GM21390 (cell line): ENCODE results near the gene C1orf159.

Experiments used
- ATAC-seq: cut with Tn5 transposase; IDR thresholded peaks from one replicate; pipeline ENCODE4 v1.9.1; 2021; ENCODE audit not compliant: unreplicated experiment

C1orf159 gene

DNA sequence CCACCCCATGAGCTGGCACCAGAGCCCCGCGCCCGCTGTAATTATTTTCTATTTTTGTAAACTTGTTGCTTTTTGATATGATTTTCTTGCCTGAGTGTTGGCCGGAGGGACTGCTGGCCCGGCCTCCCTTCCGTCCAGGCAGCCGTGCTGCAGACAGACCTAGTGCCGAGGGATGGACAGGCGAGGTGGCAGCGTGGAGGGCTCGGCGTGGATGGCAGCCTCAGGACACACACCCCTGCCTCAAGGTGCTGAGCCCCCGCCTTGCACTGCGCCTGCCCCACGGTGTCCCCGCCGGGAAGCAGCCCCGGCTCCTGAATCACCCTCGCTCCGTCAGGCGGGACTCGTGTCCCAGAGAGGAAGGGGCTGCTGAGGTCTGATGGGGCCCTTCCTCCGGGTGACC lies 60.9 kb downstream of the C1orf159 start:
- ATAC-seq = no peak

DNA sequence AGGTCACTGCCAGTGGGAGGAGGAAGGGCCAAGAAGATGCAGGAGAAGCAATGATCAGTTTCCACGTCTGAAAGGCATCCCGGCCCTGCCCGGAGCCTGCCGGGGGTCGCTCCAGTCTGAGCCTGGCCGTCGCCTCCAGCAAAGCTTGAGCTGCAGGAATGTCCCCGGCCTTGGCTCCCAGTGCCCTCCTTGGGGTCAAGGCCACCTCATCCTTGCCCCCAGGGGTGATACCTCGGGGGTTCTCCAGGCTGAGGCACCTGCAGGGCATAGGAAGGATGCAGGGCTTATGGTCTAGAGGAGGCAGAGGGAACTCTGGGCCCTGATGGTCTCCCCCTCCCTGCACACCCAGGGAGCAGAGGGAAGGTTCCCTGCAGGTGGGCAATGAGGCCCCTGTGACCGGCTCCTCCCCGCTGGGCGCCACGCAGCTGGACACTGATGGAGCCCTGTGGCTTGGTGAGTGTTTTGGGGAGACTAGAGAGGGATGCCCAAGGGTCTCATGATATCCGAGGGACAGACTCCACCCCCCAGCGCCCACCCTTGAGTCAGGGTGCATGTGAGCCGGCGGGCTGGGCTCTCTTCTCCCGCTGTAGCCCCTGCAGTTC lies 61.7 kb downstream of the C1orf159 start:
- no peak for ATAC-seq

- ATAC-seq = no peak
Measured at GRCh38 chr1:1053682-1054081, 62.2 kb downstream of the C1orf159 start.

DNA sequence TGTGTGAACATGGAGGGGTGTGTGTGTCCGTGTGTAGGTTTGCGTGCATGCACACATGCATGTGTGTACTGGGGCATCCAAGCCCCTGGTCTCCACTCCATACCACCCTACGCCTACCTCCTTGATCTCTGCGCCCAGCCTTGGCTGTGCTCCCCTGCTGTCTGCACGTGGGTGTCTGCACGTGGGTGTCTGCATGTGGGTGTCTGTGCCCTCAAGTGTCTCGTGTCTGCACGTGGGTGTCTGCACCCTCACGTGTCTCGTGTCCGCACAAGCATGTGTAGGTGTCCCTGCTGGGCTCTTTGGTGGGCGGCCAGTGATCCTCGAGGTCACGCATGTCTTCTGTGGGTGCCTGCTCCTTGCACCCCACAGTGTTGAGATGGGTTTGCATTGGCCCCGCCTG lies 62.9 kb downstream of the C1orf159 start:
- no peak for ATAC-seq

DNA sequence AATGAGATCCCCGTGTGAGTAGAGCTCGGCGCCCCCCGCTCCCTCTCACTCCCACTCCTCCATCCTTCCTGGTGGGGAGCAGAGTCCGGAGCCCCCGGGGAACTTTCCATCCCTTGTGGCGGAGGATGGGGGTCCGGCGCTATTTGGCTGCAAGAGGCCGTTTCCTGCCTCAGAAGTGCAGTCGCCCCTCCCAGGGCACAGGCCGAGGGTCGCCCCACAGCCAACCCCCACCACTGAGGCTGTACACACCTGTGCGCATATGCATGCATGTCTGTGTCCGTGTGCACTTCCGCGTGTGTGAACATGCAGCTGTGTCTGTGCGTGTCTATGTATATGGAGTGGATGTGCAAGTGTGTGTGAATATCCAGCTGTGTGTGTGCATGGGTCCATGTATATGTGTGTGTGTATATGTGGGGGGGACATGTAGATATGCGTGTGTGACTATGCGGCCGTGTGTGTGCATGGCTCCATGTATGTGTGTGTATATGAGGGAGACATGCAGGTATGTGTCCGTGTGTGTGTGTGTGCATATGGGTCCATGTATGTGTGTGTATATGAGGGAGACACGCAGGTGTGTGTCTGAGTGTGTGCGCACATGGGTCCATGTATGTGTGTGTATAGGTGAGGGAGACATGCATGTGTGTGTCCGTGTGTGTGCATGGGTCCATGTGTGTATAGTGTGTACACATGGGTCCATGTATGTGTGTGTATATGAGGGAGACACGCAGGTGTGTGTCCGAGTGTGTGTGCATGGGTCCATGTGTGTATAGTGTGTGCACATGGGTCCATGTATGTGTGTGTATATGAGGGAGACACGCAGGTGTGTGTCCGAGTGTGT lies 63.7 kb downstream of the C1orf159 start:
- no peak for ATAC-seq

GRCh38 chr1:1051127-1051810 lies 64.6 kb downstream of the C1orf159 start:
- ATAC-seq = no peak

- ATAC-seq = no peak
Measured at GRCh38 chr1:1050577-1051052, 65.3 kb downstream of the C1orf159 start.

GRCh38 chr1:1049318-1050165 lies 66.3 kb downstream of the C1orf159 start:
- no peak for ATAC-seq

DNA sequence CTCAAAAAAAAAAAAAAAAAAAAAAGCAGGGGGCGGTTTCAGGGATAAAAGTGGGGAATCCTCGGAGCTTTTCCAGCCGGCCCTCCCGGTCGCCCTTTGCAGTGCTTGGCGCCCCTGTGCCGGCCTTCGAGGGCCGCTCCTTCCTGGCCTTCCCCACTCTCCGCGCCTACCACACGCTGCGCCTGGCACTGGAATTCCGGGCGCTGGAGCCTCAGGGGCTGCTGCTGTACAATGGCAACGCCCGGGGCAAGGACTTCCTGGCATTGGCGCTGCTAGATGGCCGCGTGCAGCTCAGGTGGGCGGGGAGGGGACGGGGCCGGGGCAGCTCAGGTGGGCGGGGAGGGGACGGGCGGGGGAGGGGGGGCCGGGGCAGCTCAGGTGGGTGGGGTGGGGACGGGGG lies 67.1 kb downstream of the C1orf159 start:
- no peak for ATAC-seq

DNA sequence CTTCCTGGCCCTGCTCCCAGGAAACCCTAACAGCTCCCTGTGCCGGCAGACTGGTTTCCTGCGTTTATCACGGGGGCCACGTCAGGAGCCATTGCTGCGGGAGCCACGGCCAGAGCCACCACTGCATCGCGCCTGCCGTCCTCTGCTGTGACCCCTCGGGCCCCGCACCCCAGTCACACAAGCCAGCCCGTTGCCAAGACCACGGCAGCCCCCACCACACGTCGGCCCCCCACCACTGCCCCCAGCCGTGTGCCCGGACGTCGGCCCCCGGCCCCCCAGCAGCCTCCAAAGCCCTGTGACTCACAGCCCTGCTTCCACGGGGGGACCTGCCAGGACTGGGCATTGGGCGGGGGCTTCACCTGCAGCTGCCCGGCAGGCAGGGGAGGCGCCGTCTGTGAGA lies 67.9 kb downstream of the C1orf159 start:
- ATAC-seq = no peak

- ATAC-seq = no peak
Measured at GRCh38 chr1:1047407-1047806, 68.5 kb downstream of the C1orf159 start.

DNA sequence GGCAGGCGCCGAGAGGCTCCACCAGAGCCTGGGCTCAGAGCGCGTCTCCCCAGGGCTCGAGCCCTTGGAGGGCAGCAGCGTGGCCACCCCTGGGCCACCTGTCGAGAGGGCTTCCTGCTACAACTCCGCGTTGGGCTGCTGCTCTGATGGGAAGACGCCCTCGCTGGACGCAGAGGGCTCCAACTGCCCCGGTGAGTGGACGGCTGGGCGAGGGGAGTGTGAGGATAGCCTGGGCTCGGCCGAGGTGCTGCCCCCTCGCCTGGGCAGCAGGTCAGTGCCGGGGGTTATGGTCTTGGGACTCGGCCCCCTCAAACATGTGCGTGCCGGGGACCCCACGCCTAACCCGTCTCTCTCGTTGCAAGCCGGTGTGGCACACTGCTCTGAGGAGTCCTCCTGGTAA lies 69.1 kb downstream of the C1orf159 start:
- no peak for ATAC-seq

- no peak for ATAC-seq
Measured at GRCh38 chr1:1046243-1046642, 69.6 kb downstream of the C1orf159 start.

DNA sequence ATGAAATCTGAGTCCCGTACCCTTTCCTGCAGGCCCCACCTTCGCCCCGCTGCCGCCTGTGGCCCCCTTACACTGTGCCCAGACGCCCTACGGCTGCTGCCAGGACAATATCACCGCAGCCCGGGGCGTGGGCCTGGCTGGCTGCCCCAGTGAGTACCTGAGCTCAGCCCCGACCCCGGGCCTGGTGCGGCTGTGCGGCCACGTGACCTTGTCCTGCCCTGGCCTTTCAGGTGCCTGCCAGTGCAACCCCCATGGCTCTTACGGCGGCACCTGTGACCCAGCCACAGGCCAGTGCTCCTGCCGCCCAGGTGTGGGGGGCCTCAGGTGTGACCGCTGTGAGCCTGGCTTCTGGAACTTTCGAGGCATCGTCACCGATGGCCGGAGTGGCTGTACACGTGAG lies 70.8 kb downstream of the C1orf159 start:
- no peak for ATAC-seq

DNA sequence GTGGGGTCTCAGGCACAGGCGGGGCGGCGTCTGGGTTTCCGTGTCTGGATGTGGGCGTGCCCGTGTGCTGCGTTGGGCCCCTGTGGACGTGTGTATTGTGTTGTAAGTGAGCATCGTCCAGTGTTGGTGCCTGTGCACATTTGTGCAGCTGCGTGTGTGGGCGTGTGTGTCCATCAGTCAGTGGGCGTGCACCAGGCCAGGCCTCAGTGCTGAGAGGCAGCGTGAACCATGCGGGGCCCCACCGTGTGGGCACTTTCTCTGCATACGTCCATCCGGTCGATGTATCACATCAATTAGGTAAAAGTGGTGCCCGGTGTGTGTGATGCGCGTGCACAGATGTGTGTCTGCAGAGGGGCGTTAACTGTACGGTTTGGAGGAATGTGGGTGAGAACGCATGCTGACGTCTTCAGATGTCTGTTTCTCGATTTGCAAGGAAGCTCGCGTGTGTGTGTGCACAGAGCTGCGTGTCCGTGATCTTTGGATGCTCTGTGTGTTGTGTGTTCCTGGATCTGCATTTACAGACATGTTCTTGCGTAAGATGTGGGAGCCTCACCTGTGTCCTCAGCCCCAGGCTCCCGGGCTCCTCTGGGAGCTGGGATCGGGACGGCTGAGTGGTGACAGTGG lies 71.3 kb downstream of the C1orf159 start:
- no peak for ATAC-seq

DNA sequence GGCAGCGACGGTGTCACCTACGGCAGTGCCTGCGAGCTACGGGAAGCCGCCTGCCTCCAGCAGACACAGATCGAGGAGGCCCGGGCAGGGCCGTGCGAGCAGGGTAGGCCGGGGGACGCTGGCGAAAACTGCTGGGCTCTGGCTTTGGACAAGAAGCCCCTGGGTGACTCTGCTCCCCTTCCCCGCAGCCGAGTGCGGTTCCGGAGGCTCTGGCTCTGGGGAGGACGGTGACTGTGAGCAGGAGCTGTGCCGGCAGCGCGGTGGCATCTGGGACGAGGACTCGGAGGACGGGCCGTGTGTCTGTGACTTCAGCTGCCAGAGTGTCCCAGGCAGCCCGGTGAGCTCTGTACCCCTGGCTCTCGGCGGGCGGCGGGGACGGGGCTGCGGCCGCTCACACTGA lies 72.0 kb downstream of the C1orf159 start:
- no peak for ATAC-seq

- ATAC-seq = no peak
Measured at GRCh38 chr1:1043411-1043810, 72.5 kb downstream of the C1orf159 start.

DNA sequence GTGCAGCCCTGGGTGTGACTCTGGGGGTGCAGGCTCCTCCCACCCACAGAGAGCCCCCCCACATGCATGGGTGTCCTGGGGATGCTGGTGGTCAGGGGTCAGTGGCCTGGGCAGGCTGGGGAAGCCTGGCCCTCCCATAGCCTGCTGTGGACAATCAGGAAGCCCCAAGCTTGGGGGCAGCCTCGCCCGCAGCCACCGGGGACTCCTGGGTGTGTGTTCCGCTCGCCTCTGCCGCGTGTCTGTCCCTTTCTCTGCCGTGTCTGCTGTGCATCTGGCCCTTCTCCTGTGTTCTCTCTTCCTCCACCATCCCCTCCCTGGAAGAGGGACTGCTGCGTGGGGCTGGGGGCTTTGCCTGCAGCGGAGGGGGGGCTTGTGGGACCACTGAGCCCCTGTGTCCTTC lies 73.1 kb downstream of the C1orf159 start:
- no peak for ATAC-seq

DNA sequence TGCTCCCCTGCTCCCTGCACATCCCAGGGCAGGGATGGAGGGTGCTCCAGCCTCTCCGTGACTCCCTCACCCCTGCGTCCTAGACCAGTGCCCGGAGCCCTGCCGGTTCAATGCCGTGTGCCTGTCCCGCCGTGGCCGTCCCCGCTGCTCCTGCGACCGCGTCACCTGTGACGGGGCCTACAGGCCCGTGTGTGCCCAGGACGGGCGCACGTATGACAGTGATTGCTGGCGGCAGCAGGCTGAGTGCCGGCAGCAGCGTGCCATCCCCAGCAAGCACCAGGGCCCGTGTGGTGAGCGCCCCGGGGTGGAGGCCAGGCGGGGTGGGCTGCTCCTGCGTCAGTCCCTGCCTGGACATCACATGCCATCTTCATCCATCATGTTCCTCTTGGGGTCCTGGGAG lies 74.0 kb downstream of the C1orf159 start:
- ATAC-seq = no peak

- ATAC-seq = no peak
Measured at GRCh38 chr1:1041092-1041523, 74.8 kb downstream of the C1orf159 start.
